SU-DHL-6 (cell line): ENCODE results near the gene NTM.

Source experiments
- CTCF ChIP-seq: fragments of 200-600 bp; sonication (generic); IDR thresholded peaks from one replicate; pipeline ENCODE4 v1.5.1; 2017; ENCODE audit warnings: antibody characterized with exemption, mild to moderate bottlenecking, low read length, moderate library complexity; ENCODE audit not compliant: insufficient read depth, poor library complexity, severe bottlenecking
- EZH2phosphoT487 ChIP-seq: fragments of 200-600 bp; sonication (generic), shearing (Covaris generic); conservative IDR thresholded peaks from 2 replicates; pipeline ENCODE4 v1.6.1; 2018; ENCODE audit warnings: mild to moderate bottlenecking, antibody characterized with exemption, low read length, moderate library complexity, mixed read lengths

- no peak for TF ChIP-seq EZH2phosphoT487
- no peak for TF ChIP-seq CTCF
These were observed 5.0 kb downstream of the NTM start for GRCh38 chr11:131375421-131375820.
